CD4-positive, alpha-beta memory T cell (primary cell): ENCODE data around the gene FAAP100. TPM values are rescaled to one million over a fixed set of nuclear protein-coding genes. Genes with fewer than 3 reads are reported as not detected.
"Not testable (repeated sequence)": the region's sequence is repeated elsewhere in the genome, so short reads cannot be mapped to it uniquely, and the experiment has no call there.

ENCODE experiments used
- CTCF ChIA-PET: fragments of 350-600 bp; sonication (Branson Sonifier 250); formaldehyde crosslinking; loops from one replicate; lab custom pipeline; 2021; ENCODE audit warnings: inconsistent platforms; ENCODE audit not compliant: partially characterized antibody; lab: Charles Lee
- POLR2A ChIA-PET: fragments of 350-600 bp; sonication (Branson Sonifier 250); formaldehyde crosslinking; loops from one replicate; lab custom pipeline; 2021; ENCODE audit not compliant: partially characterized antibody; lab: Charles Lee
- DNase-seq, 5 donors: peaks; one replicate each; pipeline versions ENCODE4 v3.0.0 to v3.0.0-alpha.2; 2020 to 2022; ENCODE audit warnings: mixed read lengths in 1 of 5
- H3K27ac ChIP-seq: one replicate; pipeline ENCODE4 v1.7.0; 2013; ENCODE audit warnings: low read depth, low read length
- H3K27me3 ChIP-seq: 2 replicates; pipeline ENCODE4 v1.7.0; 2013; ENCODE audit warnings: mild to moderate bottlenecking, low read length, moderate library complexity; ENCODE audit not compliant: insufficient read depth
- H3K36me3 ChIP-seq: 2 replicates; pipeline ENCODE4 v1.7.0; 2013; ENCODE audit warnings: mild to moderate bottlenecking, low read length, moderate library complexity; ENCODE audit not compliant: insufficient read depth
- H3K4me1 ChIP-seq: 2 replicates; pipeline ENCODE4 v1.7.0; 2013; ENCODE audit warnings: mild to moderate bottlenecking, low read length, moderate library complexity; ENCODE audit not compliant: insufficient read depth
- H3K4me3 ChIP-seq, 2 donors: one replicate each; pipeline ENCODE4 v1.7.0; 2013; ENCODE audit warnings: low read length in 2 of 2, mild to moderate bottlenecking in 1 of 2
- H3K9me3 ChIP-seq, 2 donors: one replicate each; pipeline ENCODE4 v1.7.0; 2013; ENCODE audit warnings: low read length in 2 of 2, control low read depth in 1 of 2; ENCODE audit not compliant: control insufficient read depth in 1 of 2
- H3K27ac Mint-ChIP-seq, 7 donors: one replicate each; pipeline ENCODE4 v1.8.0; 2020 to 2021; ENCODE audit warnings: mixed read lengths in 7 of 7, mild to moderate bottlenecking in 6 of 7, inconsistent platforms in 3 of 7, moderate library complexity in 3 of 7
- H3K27me3 Mint-ChIP-seq, 2 donors: one replicate each; pipeline ENCODE4 v1.8.0; 2020 to 2021; ENCODE audit warnings: mixed read lengths in 2 of 2
- H3K36me3 Mint-ChIP-seq, 2 donors: one replicate each; pipeline ENCODE4 v1.8.0; 2020 to 2021; ENCODE audit warnings: mixed read lengths in 2 of 2, inconsistent platforms in 1 of 2, mild to moderate bottlenecking in 1 of 2
- H3K4me1 Mint-ChIP-seq, 4 donors: one replicate each; pipeline ENCODE4 v1.8.0; 2020 to 2021; ENCODE audit warnings: mixed read lengths in 4 of 4, mild to moderate bottlenecking in 1 of 4
- H3K4me3 Mint-ChIP-seq, 8 donors: one replicate each; pipeline ENCODE4 v1.8.0; 2020 to 2021; ENCODE audit warnings: mixed read lengths in 8 of 8, mild to moderate bottlenecking in 7 of 8, moderate library complexity in 6 of 8, inconsistent platforms in 3 of 8
- H3K9me3 Mint-ChIP-seq, 8 donors: one replicate each; pipeline ENCODE4 v1.8.0; 2020 to 2021; ENCODE audit warnings: mixed read lengths in 8 of 8, mild to moderate bottlenecking in 5 of 8, inconsistent platforms in 3 of 8, moderate library complexity in 1 of 8
- intact Hi-C: fragments of 100-400 bp; cut with micrococcal nuclease; formaldehyde crosslinking; loops from one replicate; pipeline ENCODE4 v1.15.1; 2023
- polyA plus RNA-seq, 2 donors: library from polyadenylated mRNA; unstranded; fragments of 300-500 nt; fragmentation: Illumina TruSeq; gene quantifications; one replicate each; pipeline ENCODE4 v1.2.3, GENCODE V29; 2021
- total RNA-seq, 2 experiments: library from RNA; stranded (reverse); gene quantifications; one replicate each; pipeline ENCODE4 v1.2.3, GENCODE V29; 2021

The FAAP100 gene
- total and polyA plus RNA-seq, 4 experiments from 2014 or later: 8.5 to 56.0 (median 33.9) TPM

- intact Hi-C loops: no loop called here
- CTCF ChIA-PET: interaction anchor here (1.2 kb wide), 1 partner anchor 11 kb away, joined by 4 read pairs; no protein-coding TSS in a partner anchor
- DNase-seq: no peak
These were observed 37.5 kb upstream of the FAAP100 start for GRCh38 chr17:81589612-81590011.

GRCh38 chr17:81586096-81586495, 33.9 kb upstream of the FAAP100 start:
- peaks cover 0 to 5% (median 0%) of the 10 kb centered on the region in 4 donors for H3K4me1 Mint-ChIP-seq
- no peak overlapping the region for H3K27ac Mint-ChIP-seq
- intact Hi-C loops: no loop called here
- no peak overlapping the region for H3K4me3 Mint-ChIP-seq
- H3K4me3 ChIP-seq: no peak overlapping the region
- H3K36me3 Mint-ChIP-seq: peaks cover 41 to 69% of the 10 kb centered on the region in 2 donors
- peaks cover 52% of the 10 kb centered on the region for H3K36me3 ChIP-seq
- ChIA-PET CTCF (interaction anchor here (1.1 to 2.6 kb wide), 2 partner anchors 12 to 15 kb away, joined by 3 to 10 read pairs; no protein-coding TSS in a partner anchor), POLR2A (interaction anchor here (1.2 kb wide), 1 partner anchor 97 kb away, joined by 3 read pairs; the partner anchor contains the start of genes ARL16 and HGS)
- no peaks in the 10 kb centered on the region for H3K27me3 ChIP-seq
- H3K27me3 Mint-ChIP-seq: no peaks in the 10 kb centered on the region
- H3K27ac ChIP-seq: no peak overlapping the region
- H3K9me3 ChIP-seq: no peaks in the 10 kb centered on the region
- no peaks in the 10 kb centered on the region for H3K9me3 Mint-ChIP-seq
- no peak for DNase-seq
- H3K4me1 ChIP-seq: no peaks in the 10 kb centered on the region

More at GRCh38 chr17:81589612-81590011, 37.5 kb upstream of the FAAP100 start:
- Histone ChIP-seq H3K36me3 (peaks cover 46% of the 10 kb centered on the region), H3K9me3 (no peaks in the 10 kb centered on the region), H3K4me1 (no peaks in the 10 kb centered on the region), H3K27me3 (no peaks in the 10 kb centered on the region), H3K27ac (no peak overlapping the region), H3K4me3 (no peak overlapping the region)
- Mint-ChIP-seq H3K4me1 (peaks cover 0 to 5% (median 0%) of the 10 kb centered on the region in 4 donors), H3K36me3 (peaks cover 35 to 68% of the 10 kb centered on the region in 2 donors), H3K27me3 (no peaks in the 10 kb centered on the region), H3K27ac (no peak overlapping the region), H3K4me3 (no peak overlapping the region), H3K9me3 (no peaks in the 10 kb centered on the region)
- POLR2A ChIA-PET: no interaction called here

GRCh38 chr17:81584771-81585170, 32.6 kb upstream of the FAAP100 start:
- peaks cover 49 to 69% of the 10 kb centered on the region in 2 donors for H3K36me3 Mint-ChIP-seq
- H3K36me3 ChIP-seq: peaks cover 46% of the 10 kb centered on the region
- H3K4me3 ChIP-seq, H3K27me3 ChIP-seq, DNase-seq, H3K4me3 Mint-ChIP-seq, POLR2A ChIA-PET, H3K4me1 Mint-ChIP-seq, H3K9me3 Mint-ChIP-seq, H3K27ac Mint-ChIP-seq, H3K4me1 ChIP-seq, H3K9me3 ChIP-seq, H3K27me3 Mint-ChIP-seq, intact Hi-C loops, H3K27ac ChIP-seq: not testable (repeated sequence)
- CTCF ChIA-PET: interaction anchor here (1.0 kb wide), 1 partner anchor 16 kb away, joined by 3 read pairs; no protein-coding TSS in a partner anchor

- intact Hi-C loops: no loop called here
- H3K27me3 ChIP-seq: no peaks in the 10 kb centered on the region
- no peak overlapping the region for H3K27ac ChIP-seq
- Mint-ChIP-seq H3K4me3 (no peak overlapping the region), H3K36me3 (peaks cover 47 to 69% of the 10 kb centered on the region in 2 donors), H3K27ac (no peak overlapping the region), H3K27me3 (no peaks in the 10 kb centered on the region), H3K4me1 (peaks cover 0 to 11% (median 2%) of the 10 kb centered on the region in 4 donors), H3K9me3 (no peaks in the 10 kb centered on the region)
- H3K4me1 ChIP-seq: no peaks in the 10 kb centered on the region
- CTCF ChIA-PET: interaction anchor here (1.0 kb wide), 1 partner anchor 13 kb away, joined by 3 read pairs; no protein-coding TSS in a partner anchor
- H3K9me3 ChIP-seq: no peaks in the 10 kb centered on the region
- H3K36me3 ChIP-seq: peaks cover 42% of the 10 kb centered on the region
- DNase-seq: no peak
- no peak overlapping the region for H3K4me3 ChIP-seq
- POLR2A ChIA-PET: interaction anchor here (1.1 kb wide), 1 partner anchor 31 kb away, joined by 3 read pairs; the partner anchor contains the start of gene FAAP100
These were observed 31.6 kb upstream of the FAAP100 start for GRCh38 chr17:81583589-81584342.

- intact Hi-C loops: no loop called here
- peaks cover 44 to 66% of the 10 kb centered on the region in 2 donors for H3K36me3 Mint-ChIP-seq
- H3K4me3 Mint-ChIP-seq: no peak overlapping the region
- ChIA-PET CTCF (interaction anchor here (1.6 kb wide), 1 partner anchor 18 kb away, joined by 4 read pairs; no protein-coding TSS in a partner anchor), POLR2A (no interaction called here)
- H3K36me3 ChIP-seq: peaks cover 32% of the 10 kb centered on the region
- H3K9me3 ChIP-seq: no peaks in the 10 kb centered on the region
- no peak overlapping the region for H3K27ac Mint-ChIP-seq
- H3K9me3 Mint-ChIP-seq: no peaks in the 10 kb centered on the region
- H3K27me3 ChIP-seq: no peaks in the 10 kb centered on the region
- no peak for DNase-seq
- H3K4me3 ChIP-seq: no peak overlapping the region
- no peaks in the 10 kb centered on the region for H3K4me1 ChIP-seq
- H3K4me1 Mint-ChIP-seq: peaks cover 2 to 20% (median 5%) of the 10 kb centered on the region in 4 donors
- no peak overlapping the region for H3K27ac ChIP-seq
- H3K27me3 Mint-ChIP-seq: no peaks in the 10 kb centered on the region
These were observed 30.6 kb upstream of the FAAP100 start for GRCh38 chr17:81582749-81583148.

GRCh38 chr17:81582341-81582740, 30.2 kb upstream of the FAAP100 start:
- Histone ChIP-seq H3K4me1 (no peaks in the 10 kb centered on the region), H3K36me3 (peaks cover 34% of the 10 kb centered on the region), H3K4me3 (no peak overlapping the region), H3K9me3 (no peaks in the 10 kb centered on the region), H3K27me3 (no peaks in the 10 kb centered on the region), H3K27ac (no peak overlapping the region)
- H3K27me3 Mint-ChIP-seq: no peaks in the 10 kb centered on the region
- no peak overlapping the region for H3K4me3 Mint-ChIP-seq
- peak overlapping the region in 1 of 7 donors; percentile 37 for H3K27ac Mint-ChIP-seq
- intact Hi-C loops: no loop called here
- peaks cover 5 to 20% (median 8%) of the 10 kb centered on the region in 4 donors for H3K4me1 Mint-ChIP-seq
- ChIA-PET POLR2A (no interaction called here), CTCF (interaction anchor here (1.6 kb wide), 1 partner anchor 18 kb away, joined by 4 read pairs; no protein-coding TSS in a partner anchor)
- peaks cover 48 to 68% of the 10 kb centered on the region in 2 donors for H3K36me3 Mint-ChIP-seq
- H3K9me3 Mint-ChIP-seq: no peaks in the 10 kb centered on the region
- DNase-seq: no peak

DNA sequence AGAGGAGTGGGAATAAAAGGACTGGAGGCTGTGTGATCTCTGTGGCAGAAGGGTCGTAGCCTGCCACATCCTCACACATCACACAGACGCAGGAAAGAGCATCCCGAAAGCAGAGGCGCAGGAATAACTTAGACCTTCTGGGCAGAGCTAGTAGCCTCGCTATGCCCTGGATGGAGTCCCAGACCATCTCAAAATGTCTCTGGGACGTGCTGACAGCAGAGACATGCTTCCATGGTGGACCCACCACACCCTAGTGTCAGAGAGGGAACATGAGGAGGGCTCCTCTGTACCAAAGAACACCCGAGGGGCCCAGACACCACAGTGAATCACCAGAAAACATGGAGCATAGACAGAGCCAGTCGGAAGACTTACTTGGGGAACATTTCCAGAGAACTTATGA, 29.6 kb upstream of the FAAP100 start:
- H3K36me3 ChIP-seq: peaks cover 34% of the 10 kb centered on the region
- H3K4me1 ChIP-seq: no peaks in the 10 kb centered on the region
- no peak overlapping the region for H3K4me3 Mint-ChIP-seq
- H3K36me3 Mint-ChIP-seq: peaks cover 48 to 69% of the 10 kb centered on the region in 2 donors
- H3K4me1 Mint-ChIP-seq: peaks cover 5 to 18% (median 10%) of the 10 kb centered on the region in 4 donors
- H3K4me3 ChIP-seq: no peak overlapping the region
- no peaks in the 10 kb centered on the region for H3K27me3 Mint-ChIP-seq
- H3K9me3 Mint-ChIP-seq: no peaks in the 10 kb centered on the region
- H3K27ac ChIP-seq: no peak overlapping the region
- ChIA-PET CTCF (interaction anchor here (1.6 kb wide), 1 partner anchor 19 kb away, joined by 4 read pairs; no protein-coding TSS in a partner anchor), POLR2A (no interaction called here)
- H3K9me3 ChIP-seq: no peaks in the 10 kb centered on the region
- no peak for DNase-seq
- H3K27me3 ChIP-seq: no peaks in the 10 kb centered on the region
- no peak overlapping the region for H3K27ac Mint-ChIP-seq
- intact Hi-C loops: no loop called here
